GM08714 (cell line): ENCODE data around the gene PUSL1.

Experiments used
- H3K4me3 ChIP-seq: fragments of 200-500 bp; sonication (Bioruptor generic); 2 replicates; pipeline ENCODE4 v1.5.1; 2014; ENCODE audit warnings: mild to moderate bottlenecking, low read length, inconsistent platforms
- ZNF274 ChIP-seq: IDR thresholded peaks from 2 replicates; pipeline ENCODE4 v1.6.1; 2012; ENCODE audit warnings: mild to moderate bottlenecking, low read depth, low read length

Gene PUSL1

GRCh38 chr1:1336931-1337792 lies 28.8 kb downstream of the PUSL1 start:
- H3K4me3 ChIP-seq: no peak overlapping the region
- TF ChIP-seq ZNF274: no peak

- H3K4me3 ChIP-seq: no peak overlapping the region
- no peak for TF ChIP-seq ZNF274
Observed at GRCh38 chr1:1337793-1338147, 29.4 kb downstream of the PUSL1 start.

DNA sequence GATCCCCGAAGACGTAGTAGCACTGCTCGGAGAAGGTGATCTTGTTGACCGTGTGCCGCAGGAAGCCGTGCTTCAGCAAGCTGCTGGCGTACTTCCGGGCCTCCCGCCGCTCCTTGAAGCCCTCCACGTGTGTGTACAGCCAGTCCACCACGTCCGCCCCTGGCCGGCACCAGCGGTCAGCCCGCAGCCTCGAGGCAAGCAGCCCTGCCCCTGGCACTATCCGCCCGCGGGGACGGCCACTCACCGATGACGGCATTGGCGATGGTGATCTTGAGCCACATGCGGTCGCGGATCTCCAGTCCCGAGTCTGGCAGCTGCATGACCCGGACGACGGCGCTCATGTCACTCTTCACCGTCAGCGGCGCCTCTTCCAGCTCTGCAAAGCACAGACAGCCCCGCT lies 29.9 kb downstream of the PUSL1 start:
- no peak overlapping the region for H3K4me3 ChIP-seq

DNA sequence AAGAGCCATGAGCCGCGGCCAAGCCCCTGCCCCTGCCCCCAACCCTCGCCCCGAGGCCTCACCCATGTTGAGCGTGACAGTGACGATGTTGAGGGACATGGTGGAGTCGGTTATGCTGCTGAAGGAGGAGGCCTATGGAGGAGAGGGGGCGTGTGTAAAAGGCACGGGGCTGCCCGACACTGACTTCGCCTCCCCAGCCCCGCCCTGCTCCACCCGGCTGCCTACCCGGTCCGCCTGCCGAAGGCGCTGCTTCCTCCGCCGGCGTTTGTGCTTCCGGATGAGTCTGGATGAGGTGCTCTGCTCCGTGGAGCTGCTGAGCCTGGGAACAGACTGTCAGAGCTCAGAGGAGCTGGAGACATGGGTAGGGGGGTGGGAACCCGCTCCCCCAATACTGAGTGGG lies 31.8 kb downstream of the PUSL1 start:
- no peak for TF ChIP-seq ZNF274

More for the DNA sequence above, 29.9 kb downstream of the PUSL1 start:
- no peak for TF ChIP-seq ZNF274

GRCh38 chr1:1340791-1341548 lies 32.6 kb downstream of the PUSL1 start:
- TF ChIP-seq ZNF274: no peak
- no peak overlapping the region for H3K4me3 ChIP-seq

More for the DNA sequence above, 31.8 kb downstream of the PUSL1 start:
- no peak overlapping the region for H3K4me3 ChIP-seq

DNA sequence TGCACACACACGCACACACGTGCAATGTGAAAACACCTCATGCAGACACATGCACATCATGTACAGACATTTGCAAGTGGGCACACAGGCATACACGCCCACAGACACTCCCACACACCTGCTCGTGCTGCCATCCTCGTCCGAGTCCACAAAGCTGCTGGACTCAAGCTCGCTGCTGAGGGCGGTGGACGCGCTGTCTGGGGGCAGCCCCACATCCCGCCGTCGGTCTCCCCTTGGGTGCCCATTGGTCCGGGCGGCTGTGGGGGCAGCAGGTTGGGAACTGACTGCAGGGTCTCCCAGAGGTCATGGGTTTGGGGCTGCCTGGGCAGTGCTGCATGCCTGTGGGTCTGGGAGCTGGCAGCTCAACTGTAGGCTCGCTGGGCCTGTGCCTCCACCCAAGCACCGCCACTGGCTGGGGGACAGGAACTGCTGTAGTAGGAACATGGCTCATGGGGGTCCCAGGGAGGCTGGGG lies 33.2 kb downstream of the PUSL1 start:
- no peak overlapping the region for H3K4me3 ChIP-seq
- no peak for TF ChIP-seq ZNF274

GRCh38 chr1:1342061-1342562 lies 33.7 kb downstream of the PUSL1 start:
- no peak for TF ChIP-seq ZNF274
- H3K4me3 ChIP-seq: no peak overlapping the region

GRCh38 chr1:1342584-1343115 lies 34.3 kb downstream of the PUSL1 start:
- no peak overlapping the region for H3K4me3 ChIP-seq
- no peak for TF ChIP-seq ZNF274

DNA sequence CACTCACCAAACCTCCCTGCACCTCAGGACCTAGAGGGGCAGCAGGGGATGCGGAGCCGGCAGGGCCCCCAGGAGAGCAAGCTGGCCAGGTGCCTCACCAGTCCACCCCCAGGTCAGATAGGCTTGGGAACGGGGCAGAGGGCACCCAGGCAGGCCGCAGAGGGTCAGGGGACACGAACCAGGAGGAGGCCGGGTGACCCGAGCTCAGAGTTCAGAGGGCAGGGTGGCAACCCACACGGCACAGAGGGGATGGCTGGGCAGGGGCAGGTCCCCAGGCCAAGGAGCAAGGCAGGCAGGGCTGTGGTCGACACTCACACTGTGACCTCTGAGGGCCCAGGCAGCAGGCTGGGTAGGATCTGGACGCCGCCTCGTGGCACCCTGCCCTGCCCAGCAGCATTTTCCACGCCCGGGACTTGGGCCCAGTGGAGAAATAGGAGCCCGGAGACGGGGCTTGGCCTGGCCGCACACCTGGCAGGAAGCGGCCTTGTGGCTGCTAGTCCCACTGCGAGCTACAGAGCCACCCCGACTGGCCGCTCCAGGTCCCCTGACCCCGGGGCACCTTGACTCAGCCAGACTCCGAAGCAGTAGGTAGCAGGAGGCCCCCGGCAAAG lies 35.5 kb downstream of the PUSL1 start:
- TF ChIP-seq ZNF274: no peak
- H3K4me3 ChIP-seq: no peak overlapping the region

- H3K4me3 ChIP-seq: no peak overlapping the region
- no peak for TF ChIP-seq ZNF274
Observed at GRCh38 chr1:1344655-1345361, 36.4 kb downstream of the PUSL1 start.

GRCh38 chr1:1345384-1345783 lies 37.0 kb downstream of the PUSL1 start:
- TF ChIP-seq ZNF274: no peak
- H3K4me3 ChIP-seq: no peak overlapping the region

DNA sequence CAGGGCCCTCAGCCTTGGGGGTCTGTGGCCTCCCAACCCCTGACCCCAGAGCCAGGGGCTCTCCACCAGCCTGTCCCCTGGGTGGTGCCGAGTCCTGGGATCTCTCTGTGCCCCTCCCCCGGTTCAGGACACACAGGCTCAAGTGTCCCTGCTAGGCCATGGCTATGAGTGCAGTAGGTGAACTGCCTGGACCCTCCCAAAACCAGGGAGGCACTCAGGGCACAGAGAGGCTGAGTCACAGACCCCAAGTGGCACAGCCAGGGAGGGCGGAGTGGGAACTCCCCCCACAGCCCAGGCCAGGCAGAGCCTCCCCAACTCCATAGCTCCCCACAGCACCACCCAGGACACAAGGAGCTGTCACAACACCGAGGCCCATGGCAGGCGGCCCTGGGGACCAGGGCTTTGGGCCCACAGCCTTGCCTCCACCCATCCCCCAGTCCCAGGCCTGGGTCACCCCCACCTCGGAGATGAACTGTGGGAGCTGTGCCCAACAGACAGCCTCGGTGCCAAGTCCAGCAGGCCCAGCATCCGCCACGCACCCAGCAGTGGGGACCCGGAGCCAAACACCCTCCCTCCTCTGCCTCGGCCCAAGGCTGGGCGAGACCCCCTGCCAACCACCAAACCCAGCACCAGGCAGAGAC lies 37.6 kb downstream of the PUSL1 start:
- no peak for TF ChIP-seq ZNF274
- H3K4me3 ChIP-seq: no peak overlapping the region

- TF ChIP-seq ZNF274: no peak
Observed at GRCh38 chr1:1346501-1346890, 38.1 kb downstream of the PUSL1 start.

More at GRCh38 chr1:1346501-1346890, 38.1 kb downstream of the PUSL1 start:
- no peak overlapping the region for H3K4me3 ChIP-seq
